Placental pericyte (primary cell): ENCODE measurements around the gene PLIN1. TPM values are rescaled to one million over a fixed set of nuclear protein-coding genes. Genes with fewer than 3 reads are reported as not detected.

Source experiments
- small RNA-seq: library from RNA; depleted of rRNA; stranded (forward); fragments of <200 nt; gene quantifications from one replicate; pipeline ENCODE3, GENCODE V24; 2012; ENCODE audit warnings: low replicate concordance
- total RNA-seq: library from RNA; depleted of rRNA; stranded (reverse); fragments of >200 nt; gene quantifications from 2 replicates; pipeline ENCODE4 v1.2.3, GENCODE V29; 2012

Gene PLIN1, protein sequence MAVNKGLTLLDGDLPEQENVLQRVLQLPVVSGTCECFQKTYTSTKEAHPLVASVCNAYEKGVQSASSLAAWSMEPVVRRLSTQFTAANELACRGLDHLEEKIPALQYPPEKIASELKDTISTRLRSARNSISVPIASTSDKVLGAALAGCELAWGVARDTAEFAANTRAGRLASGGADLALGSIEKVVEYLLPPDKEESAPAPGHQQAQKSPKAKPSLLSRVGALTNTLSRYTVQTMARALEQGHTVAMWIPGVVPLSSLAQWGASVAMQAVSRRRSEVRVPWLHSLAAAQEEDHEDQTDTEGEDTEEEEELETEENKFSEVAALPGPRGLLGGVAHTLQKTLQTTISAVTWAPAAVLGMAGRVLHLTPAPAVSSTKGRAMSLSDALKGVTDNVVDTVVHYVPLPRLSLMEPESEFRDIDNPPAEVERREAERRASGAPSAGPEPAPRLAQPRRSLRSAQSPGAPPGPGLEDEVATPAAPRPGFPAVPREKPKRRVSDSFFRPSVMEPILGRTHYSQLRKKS
- not detected in 2 replicates for total RNA-seq

DNA sequence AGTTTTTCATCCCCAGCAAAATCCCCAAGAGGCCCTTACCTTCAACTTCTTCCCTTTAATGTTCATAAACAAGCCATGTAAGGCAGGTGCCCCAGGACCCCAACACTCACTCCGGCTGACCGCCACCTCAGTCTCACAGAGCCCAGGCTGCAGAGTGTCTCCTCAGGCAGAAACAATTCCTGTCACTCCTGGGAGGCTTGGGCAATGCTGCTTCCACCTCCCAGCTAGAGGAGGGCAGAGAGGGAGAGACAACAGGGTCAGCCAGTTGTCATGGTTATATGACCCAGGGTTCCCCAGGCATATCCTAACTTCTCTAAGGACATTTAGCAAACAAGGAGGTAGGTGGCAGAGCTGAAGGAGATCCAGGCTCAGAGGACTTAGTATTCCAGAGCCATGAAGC, at the start of gene PLIN1:
PLIN1 (minus strand) TSS at position 156 of the 400 bp plus-strand sequence. CDS start 1,878 bp downstream, outside the sequence.

DNA sequence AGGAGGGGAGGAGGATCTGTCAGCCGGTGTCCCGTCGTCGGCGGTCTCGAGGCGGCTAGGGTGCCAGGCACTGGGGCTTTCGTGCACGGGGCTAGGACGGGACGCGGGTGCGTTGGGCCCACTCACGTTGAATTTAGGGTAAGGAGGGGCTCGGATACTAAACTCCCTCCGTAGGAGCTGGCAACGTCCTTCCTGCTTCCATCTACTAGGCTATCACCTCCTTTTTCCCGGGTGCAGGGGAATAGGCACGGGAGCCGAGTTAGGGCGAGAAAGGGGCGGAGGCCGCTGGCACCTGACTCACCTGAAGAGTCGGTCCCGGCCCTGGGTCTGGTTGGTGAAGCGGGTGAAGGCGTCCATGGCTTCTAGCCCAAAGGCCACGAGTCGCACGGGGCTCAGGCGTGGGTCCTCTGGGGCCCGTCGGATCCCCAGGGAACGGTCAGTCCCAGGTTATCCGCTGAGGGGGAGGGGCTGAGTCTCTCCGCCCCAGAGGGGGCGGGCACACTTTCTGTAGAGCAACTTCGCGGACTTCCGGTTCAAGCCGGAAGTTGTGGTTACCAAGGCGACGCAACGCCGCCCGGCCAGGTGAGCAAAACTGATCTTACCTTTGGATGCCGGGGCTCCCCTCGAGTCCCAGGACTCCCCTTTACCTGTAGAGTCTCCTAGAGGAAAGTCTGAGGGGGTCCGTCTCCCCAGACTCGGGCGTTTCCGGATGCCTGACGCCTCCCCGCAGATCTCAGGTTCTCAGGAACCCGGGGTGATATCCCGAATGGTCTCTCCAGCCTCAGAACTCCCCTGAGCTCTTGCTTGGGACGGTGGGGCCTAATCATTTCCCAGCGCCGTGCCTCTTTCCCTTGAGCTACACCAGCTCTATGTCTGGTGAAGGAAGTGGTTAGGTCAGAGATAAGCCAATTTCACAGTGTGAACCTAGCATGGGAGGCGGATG, 11.4 kb upstream of the PLIN1 start, which contains the start of the genes PEX11A and WDR93:
PEX11A (minus strand) TSS at position 479 of the 943 bp plus-strand sequence; CDS start at position 357, 122 bp downstream.
WDR93 (plus strand) TSS at position 536 of the 943 bp plus-strand sequence. CDS start 10,936 bp downstream, outside the sequence.

DNA sequence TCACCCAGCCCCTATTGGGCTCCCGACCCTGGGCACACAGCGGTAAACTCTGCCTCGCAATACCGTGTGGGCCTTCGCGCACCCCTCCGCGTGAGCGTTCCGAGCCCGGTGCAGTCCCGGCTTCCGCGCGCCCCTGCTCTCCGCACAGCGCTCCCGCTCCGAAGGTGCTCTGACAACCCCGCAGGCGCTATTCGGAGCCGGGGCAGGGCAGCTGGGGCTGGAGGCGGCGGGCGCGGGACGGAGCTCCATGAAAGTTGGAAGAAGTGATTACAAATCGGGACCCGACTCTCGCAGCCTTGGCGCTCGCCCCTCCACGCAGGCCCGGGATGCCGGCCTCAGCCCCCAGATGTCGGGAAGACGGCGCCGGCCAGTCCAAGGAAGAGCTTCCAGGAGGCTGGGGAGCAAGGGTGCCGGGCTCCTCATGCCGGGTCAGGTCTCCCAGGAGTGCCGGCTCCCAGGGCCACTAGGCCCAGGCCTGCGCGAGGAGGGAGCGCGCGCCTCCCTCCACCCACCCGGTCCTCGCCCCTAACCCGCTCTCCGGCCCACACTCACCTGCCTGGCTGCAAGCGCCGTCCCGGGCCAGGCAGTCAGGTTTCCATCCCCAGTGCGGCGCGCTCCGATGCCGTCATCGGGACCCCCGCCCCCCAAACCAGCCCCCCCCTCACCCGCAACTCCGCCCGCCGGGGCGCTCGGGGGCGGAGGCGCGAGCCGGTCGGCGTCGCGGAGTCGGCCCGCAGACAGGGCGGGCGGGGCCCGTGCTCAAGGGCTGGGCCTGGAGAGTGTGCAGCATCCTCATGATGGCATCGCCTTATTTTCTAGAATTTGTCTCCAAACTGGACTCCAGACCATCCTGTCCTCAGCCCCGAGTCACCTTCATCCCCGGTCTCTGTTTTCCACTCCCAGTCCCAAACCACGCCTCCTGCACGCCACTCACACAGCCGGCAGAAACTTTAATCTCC, 24.0 kb downstream of the PLIN1 start, which contains the start of gene KIF7:
KIF7 (minus strand) TSS at position 621 of the 959 bp plus-strand sequence. CDS start 2,537 bp downstream, outside the sequence.

Small RNA genes within 50 kb of the gene (small RNA-seq; reads per million reads assigned to genes)
- 0.13 reads per million for gene RNU6-132P

Other genes with a start within 250 kb of the PLIN1 start
- not detected in 2 replicates for gene RHCG, start 182.8 kb downstream of the PLIN1 start, total RNA-seq
- gene TICRR, start 103.9 kb downstream of the PLIN1 start, total RNA-seq = 0.44 and 13.0 TPM in 2 replicates
- 12.7 and 12.9 TPM in 2 replicates for gene KIF7, start 23.9 kb downstream of the PLIN1 start, total RNA-seq
- 1.9 and 2.8 TPM in 2 replicates for gene PEX11A, start 11.4 kb upstream of the PLIN1 start, total RNA-seq
- gene WDR93, start 11.4 kb upstream of the PLIN1 start, total RNA-seq = under 0.01 TPM in 1 of 2 replicates, not detected in the other
- gene MESP1, start 71.9 kb upstream of the PLIN1 start, total RNA-seq = under 0.01 TPM in 1 of 2 replicates, not detected in the other
- gene MESP2, start 97.0 kb upstream of the PLIN1 start, total RNA-seq = 0.29 TPM in 1 of 2 replicates, not detected in the other
- gene ANPEP, start 135.5 kb upstream of the PLIN1 start, total RNA-seq = 154 and 219 TPM in 2 replicates
- gene AP3S2, start 214.6 kb upstream of the PLIN1 start, total RNA-seq = 57.7 and 83.8 TPM in 2 replicates
- 9.6 and 14.0 TPM in 2 replicates for gene ARPIN, start 233.6 kb upstream of the PLIN1 start, total RNA-seq